ENCODE measurements around the gene FTO. TPM values are rescaled to one million over a fixed set of nuclear protein-coding genes. Genes with fewer than 3 reads are reported as not detected.

FTO gene
- total RNA-seq, 1 donor from 2014 or later = 50.2 TPM

GRCh38 chr16:53846971-53847370, 143.0 kb downstream of the FTO start:
- Histone ChIP-seq H3K4me3 (no peak overlapping the region), H3K27ac (no peak overlapping the region), H3K36me3 (peaks cover 6 to 12% of the 10 kb centered on the region in 2 donors), H3K4me1 (no peaks in the 10 kb centered on the region), H3K9me3 (no peaks in the 10 kb centered on the region), H3K27me3 (no peaks in the 10 kb centered on the region)
- intact Hi-C loops (cut with DNase I) = no loop called here
- no peak for DNase-seq (ENCODE audit: low spot score in 2 of 2)
- TF ChIP-seq CTCF (IDR thresholded peaks at IDR 0.05) = no peak

DNA sequence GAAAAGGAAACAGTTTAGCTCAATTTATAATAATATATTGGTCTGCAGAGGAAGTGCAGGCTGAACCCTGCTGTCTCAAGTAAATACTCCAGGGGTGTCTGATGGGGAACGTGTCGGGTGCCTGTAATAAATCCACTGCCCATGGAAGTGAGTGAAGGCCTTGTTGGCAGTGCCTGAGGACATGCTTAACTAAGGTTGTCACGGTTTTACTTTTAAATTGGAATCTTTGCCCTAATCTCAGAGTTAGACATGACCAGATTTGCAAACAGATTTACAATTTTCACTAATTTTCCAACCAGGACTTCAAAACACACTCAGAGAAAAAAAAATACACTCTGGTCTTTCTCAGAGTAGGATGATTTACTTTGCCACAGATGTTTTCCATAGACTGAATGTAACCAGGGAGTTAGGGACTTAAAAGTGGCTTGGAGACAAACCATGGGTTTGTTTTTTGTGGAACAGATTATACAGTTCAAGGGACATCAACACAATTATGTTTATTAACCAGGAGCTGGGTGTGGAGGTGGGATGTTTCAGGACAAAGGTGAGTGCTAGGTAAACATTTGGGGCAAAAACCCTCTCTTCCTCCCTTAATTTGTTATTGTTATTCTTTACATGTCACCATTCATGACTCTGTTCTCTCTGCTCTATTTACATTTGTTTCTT, 144.5 kb downstream of the FTO start:
- no peaks in the 10 kb centered on the region for H3K4me1 ChIP-seq
- no peaks in the 10 kb centered on the region for H3K9me3 ChIP-seq
- DNase-seq (ENCODE audit: low spot score in 2 of 2) = no peak
- intact Hi-C loops (cut with DNase I) = no loop called here
- H3K27me3 ChIP-seq = no peaks in the 10 kb centered on the region
- TF ChIP-seq CTCF (IDR thresholded peaks at IDR 0.05) = no peak
- no peak overlapping the region for H3K4me3 ChIP-seq
- no peak overlapping the region for H3K27ac ChIP-seq
- H3K36me3 ChIP-seq = peaks cover 6 to 12% of the 10 kb centered on the region in 2 donors

DNA sequence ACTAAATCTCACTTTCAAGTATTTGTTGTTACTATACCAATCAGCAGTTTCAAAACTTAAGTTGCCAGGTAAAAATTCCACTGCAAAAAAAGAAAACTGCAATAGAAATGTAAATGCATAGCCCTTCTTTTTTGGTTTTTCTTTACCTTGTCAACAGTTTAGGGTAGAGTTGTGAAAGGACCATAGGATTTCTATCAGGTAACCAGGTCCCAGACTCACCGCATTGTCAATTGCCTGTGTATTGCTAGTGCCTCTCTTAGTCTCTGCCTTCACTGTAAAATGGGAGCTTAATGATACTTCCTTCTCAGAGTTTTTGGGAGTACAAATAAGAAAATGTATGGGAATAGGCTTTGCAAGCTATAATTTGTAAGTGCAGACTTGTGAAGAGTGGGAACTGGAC, 145.0 kb downstream of the FTO start:
- H3K27ac ChIP-seq = no peak overlapping the region
- H3K27me3 ChIP-seq = no peaks in the 10 kb centered on the region
- no peak for DNase-seq (ENCODE audit: low spot score in 2 of 2)
- TF ChIP-seq CTCF (IDR thresholded peaks at IDR 0.05) = no peak
- no peaks in the 10 kb centered on the region for H3K9me3 ChIP-seq
- H3K4me1 ChIP-seq = no peaks in the 10 kb centered on the region
- H3K36me3 ChIP-seq = peaks cover 6 to 12% of the 10 kb centered on the region in 2 donors
- H3K4me3 ChIP-seq = no peak overlapping the region
- intact Hi-C loops (cut with DNase I) = no loop called here

- Histone ChIP-seq H3K4me1 (no peaks in the 10 kb centered on the region), H3K27me3 (no peaks in the 10 kb centered on the region), H3K27ac (no peak overlapping the region), H3K9me3 (no peaks in the 10 kb centered on the region), H3K4me3 (no peak overlapping the region), H3K36me3 (peaks cover 6 to 7% of the 10 kb centered on the region in 2 donors)
- no peak for DNase-seq (ENCODE audit: low spot score in 2 of 2)
- intact Hi-C loops (cut with DNase I) = no loop called here
- TF ChIP-seq CTCF (IDR thresholded peaks at IDR 0.05) = no peak
These were observed 145.6 kb downstream of the FTO start for GRCh38 chr16:53849585-53849984.

- Histone ChIP-seq H3K36me3 (peaks cover 6% of the 10 kb centered on the region in 2 donors), H3K4me3 (no peak overlapping the region), H3K27ac (no peak overlapping the region), H3K4me1 (no peaks in the 10 kb centered on the region), H3K27me3 (no peaks in the 10 kb centered on the region), H3K9me3 (no peaks in the 10 kb centered on the region)
- DNase-seq (ENCODE audit: low spot score in 2 of 2) = no peak
- intact Hi-C loops (cut with DNase I) = no loop called here
- no peak for TF ChIP-seq CTCF (IDR thresholded peaks at IDR 0.05)
These were observed 146.0 kb downstream of the FTO start for GRCh38 chr16:53849994-53850393.

DNA sequence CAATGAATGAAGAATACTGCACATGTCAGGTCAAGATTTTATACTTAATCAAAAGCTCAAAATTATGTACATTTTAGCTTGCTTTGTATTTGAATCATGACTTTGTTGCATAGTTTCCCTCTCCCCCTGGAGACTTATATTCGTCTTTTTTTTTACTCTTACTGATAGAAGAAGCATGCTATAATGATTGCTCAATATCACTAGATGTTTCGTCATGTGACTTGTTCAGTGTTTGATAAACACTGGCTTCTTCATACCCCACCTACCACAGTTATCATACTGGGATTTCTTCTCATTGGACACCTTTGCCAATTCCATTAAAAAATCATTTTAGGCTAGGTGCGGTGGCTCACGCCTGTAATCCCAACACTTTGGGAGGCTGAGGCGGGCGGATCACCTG, 148.7 kb downstream of the FTO start:
- intact Hi-C loops (cut with DNase I) = no loop called here
- no peaks in the 10 kb centered on the region for H3K9me3 ChIP-seq
- no peak for TF ChIP-seq CTCF (IDR thresholded peaks at IDR 0.05)
- no peak for DNase-seq (ENCODE audit: low spot score in 2 of 2)
- H3K4me3 ChIP-seq = no peak overlapping the region
- H3K27me3 ChIP-seq = no peaks in the 10 kb centered on the region
- no peak overlapping the region for H3K27ac ChIP-seq
- H3K4me1 ChIP-seq = no peaks in the 10 kb centered on the region
- peaks cover 0 to 6% of the 10 kb centered on the region in 2 donors for H3K36me3 ChIP-seq
